ENCODE results near the gene CCBE1.

DNA sequence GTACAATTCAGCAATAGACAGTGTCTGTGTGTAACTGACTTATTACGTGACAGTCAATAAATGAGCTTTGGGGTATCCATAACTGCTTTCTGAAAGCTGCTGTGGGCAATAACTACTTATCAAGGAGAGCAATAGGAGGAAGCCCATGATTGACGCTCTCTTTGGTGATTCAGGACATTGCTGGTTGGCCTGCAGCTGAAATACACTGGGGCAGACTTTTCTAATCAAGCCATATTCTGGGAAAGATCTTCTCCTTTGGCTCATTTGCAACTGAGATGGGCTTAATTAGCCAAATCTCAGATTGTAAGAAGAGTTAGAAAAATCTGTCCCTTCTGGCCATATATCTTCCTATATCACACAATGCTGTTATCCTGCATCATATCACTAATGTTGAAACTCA lies 24.0 kb upstream of the CCBE1 start:
- TF ChIP-seq, protein P1, sequence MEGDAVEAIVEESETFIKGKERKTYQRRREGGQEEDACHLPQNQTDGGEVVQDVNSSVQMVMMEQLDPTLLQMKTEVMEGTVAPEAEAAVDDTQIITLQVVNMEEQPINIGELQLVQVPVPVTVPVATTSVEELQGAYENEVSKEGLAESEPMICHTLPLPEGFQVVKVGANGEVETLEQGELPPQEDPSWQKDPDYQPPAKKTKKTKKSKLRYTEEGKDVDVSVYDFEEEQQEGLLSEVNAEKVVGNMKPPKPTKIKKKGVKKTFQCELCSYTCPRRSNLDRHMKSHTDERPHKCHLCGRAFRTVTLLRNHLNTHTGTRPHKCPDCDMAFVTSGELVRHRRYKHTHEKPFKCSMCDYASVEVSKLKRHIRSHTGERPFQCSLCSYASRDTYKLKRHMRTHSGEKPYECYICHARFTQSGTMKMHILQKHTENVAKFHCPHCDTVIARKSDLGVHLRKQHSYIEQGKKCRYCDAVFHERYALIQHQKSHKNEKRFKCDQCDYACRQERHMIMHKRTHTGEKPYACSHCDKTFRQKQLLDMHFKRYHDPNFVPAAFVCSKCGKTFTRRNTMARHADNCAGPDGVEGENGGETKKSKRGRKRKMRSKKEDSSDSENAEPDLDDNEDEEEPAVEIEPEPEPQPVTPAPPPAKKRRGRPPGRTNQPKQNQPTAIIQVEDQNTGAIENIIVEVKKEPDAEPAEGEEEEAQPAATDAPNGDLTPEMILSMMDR (IDR thresholded peaks at IDR 0.05 in 8 of 11, conservative IDR thresholded peaks at IDR 0.05 in 3 of 11) = no peak
- TF ChIP-seq POLR2A (IDR thresholded peaks at IDR 0.05) (no peak), POLR2AphosphoS5 (IDR thresholded peaks at IDR 0.05) (no peak)
